Left cardiac atrium (tissue), 2 donors: ENCODE data around the gene GZMA. TPM values are rescaled to one million over a fixed set of nuclear protein-coding genes. Genes with fewer than 3 reads are reported as not detected.

Experiments used
- total RNA-seq, 2 donors: library from RNA; stranded (reverse); fragmentation: NEBNext Ultra II Directional; extraction: Animal tissue kit (Norgen Biotek cat#: 25700); gene quantifications; one replicate each; pipeline ENCODE4 v1.2.1, GENCODE V29; 2021
- donor health status: DM: no; HTN: yes; CAD: no; lungs with severe emphysema.
- donor health status: DM: yes; HTN: yes; CAD: no.

The GZMA gene
- total RNA-seq, 2 donors from 2014 or later: 0.37 to 3.1 TPM

Other genes starting within 250 kb of the GZMA start
- gene ESM1, start 117.1 kb upstream of the GZMA start, total RNA-seq: under 1 TPM in 1 of 2 donors, not detected in 1; 0.18 TPM
- gene GZMK, start 78.4 kb upstream of the GZMA start, total RNA-seq: 1 to 10 TPM in 1 of 2 donors, under 1 TPM in 1; 0.26 to 2.9 TPM
- gene GPX8, start 57.5 kb downstream of the GZMA start, total RNA-seq: 10 to 100 TPM; 14.5 to 21.8 TPM
- gene CDC20B, start 70.5 kb downstream of the GZMA start, total RNA-seq: not detected
- gene MCIDAS, start 124.7 kb downstream of the GZMA start, total RNA-seq: not detected
- under 1 TPM in 1 of 2 donors, not detected in 1; 0.16 TPM for gene CCNO, start 131.0 kb downstream of the GZMA start, total RNA-seq
- gene DHX29, start 205.0 kb downstream of the GZMA start, total RNA-seq: 10 to 100 TPM; 17.0 to 21.5 TPM
- gene MTREX, start 205.3 kb downstream of the GZMA start, total RNA-seq: 10 to 100 TPM; 54.8 to 65.9 TPM